MM.1S (cell line): ENCODE measurements around the gene DTX3.

ENCODE experiments used
- DNase-seq: peaks from one replicate; pipeline ENCODE4 v3.0.0-alpha.2; 2015
- H2AFZ ChIP-seq: fragments of 300-600 bp; sonication (generic); 2 replicates; pipeline ENCODE4 v1.6.0; 2016; ENCODE audit warnings: antibody characterized with exemption, low read length
- H3F3A ChIP-seq: fragments of 300-600 bp; sonication (generic); 2 replicates; pipeline ENCODE4 v1.6.1; 2016; ENCODE audit warnings: mild to moderate bottlenecking, antibody characterized with exemption, low read length, moderate library complexity, mixed read lengths; ENCODE audit not compliant: insufficient read depth
- H3K27ac ChIP-seq: fragments of 300-600 bp; sonication (generic); 2 replicates; pipeline ENCODE4 v1.5.1; 2016; ENCODE audit warnings: mild to moderate bottlenecking, low read length
- H3K27me3 ChIP-seq: fragments of 300-600 bp; sonication (generic); replicated peaks from 2 replicates; pipeline ENCODE4 v1.6.0; 2016; ENCODE audit warnings: low read length; ENCODE audit not compliant: insufficient read depth
- H3K36me3 ChIP-seq: fragments of 300-600 bp; sonication (generic); replicated peaks from 2 replicates; pipeline ENCODE4 v1.6.1; 2016; ENCODE audit warnings: mild to moderate bottlenecking, low read length, mixed read lengths; ENCODE audit not compliant: insufficient read depth
- H3K4me1 ChIP-seq: fragments of 300-600 bp; sonication (generic); 2 replicates; pipeline ENCODE4 v1.6.1; 2016; ENCODE audit warnings: low read length, mixed read lengths
- H3K4me2 ChIP-seq: fragments of 300-600 bp; sonication (generic); 2 replicates; pipeline ENCODE4 v1.6.0; 2016; ENCODE audit warnings: low read depth, low read length
- H3K4me3 ChIP-seq: fragments of 300-600 bp; sonication (generic); 2 replicates; pipeline ENCODE4 v1.5.1; 2016; ENCODE audit warnings: low read length, mixed read lengths
- H3K79me2 ChIP-seq: fragments of 300-600 bp; sonication (generic); 2 replicates; pipeline ENCODE4 v1.6.1; 2016; ENCODE audit warnings: mixed run types, low read length, mixed read lengths
- H3K9ac ChIP-seq: fragments of 300-600 bp; sonication (generic); 2 replicates; pipeline ENCODE4 v1.6.1; 2016; ENCODE audit warnings: low read length, mixed read lengths
- H3K9me2 ChIP-seq: fragments of 300-600 bp; sonication (generic); replicated peaks from 2 replicates; pipeline ENCODE4 v1.6.1; 2016; ENCODE audit warnings: mild to moderate bottlenecking, low read length, mixed read lengths; ENCODE audit not compliant: insufficient read depth
- H3K9me3 ChIP-seq: fragments of 300-600 bp; sonication (generic); replicated peaks from 2 replicates; pipeline ENCODE4 v1.6.1; 2016; ENCODE audit warnings: mild to moderate bottlenecking, low read length, mixed read lengths; ENCODE audit not compliant: insufficient read depth
- H4K20me1 ChIP-seq: fragments of 300-600 bp; sonication (generic); 2 replicates; pipeline ENCODE4 v1.6.1; 2016; ENCODE audit warnings: mild to moderate bottlenecking, low read length, moderate library complexity, mixed read lengths; ENCODE audit not compliant: insufficient read depth
- EZH2 ChIP-seq: fragments of 300-600 bp; sonication (generic); optimal IDR thresholded peaks from 2 replicates; pipeline ENCODE3; 2017; ENCODE audit warnings: low read depth, mild to moderate bottlenecking, antibody characterized with exemption, low read length, mixed read lengths
- EZH2phosphoT487 ChIP-seq: fragments of 300-600 bp; sonication (generic); IDR thresholded peaks from 2 replicates; pipeline ENCODE4 v1.6.1; 2018; ENCODE audit warnings: antibody characterized with exemption, low read length
- TF ChIP-seq, protein P1 (sequence below): fragments of 300-600 bp; sonication (generic); IDR thresholded peaks from 2 replicates; pipeline ENCODE4 v1.5.1; 2016; ENCODE audit warnings: antibody characterized with exemption, low read length, mixed read lengths

Gene DTX3

GRCh38 chr12:57571926-57572762, 32.5 kb upstream of the DTX3 start:
- TF ChIP-seq EZH2 (no peak), EZH2phosphoT487 (no peak)
- TF ChIP-seq, protein P1, sequence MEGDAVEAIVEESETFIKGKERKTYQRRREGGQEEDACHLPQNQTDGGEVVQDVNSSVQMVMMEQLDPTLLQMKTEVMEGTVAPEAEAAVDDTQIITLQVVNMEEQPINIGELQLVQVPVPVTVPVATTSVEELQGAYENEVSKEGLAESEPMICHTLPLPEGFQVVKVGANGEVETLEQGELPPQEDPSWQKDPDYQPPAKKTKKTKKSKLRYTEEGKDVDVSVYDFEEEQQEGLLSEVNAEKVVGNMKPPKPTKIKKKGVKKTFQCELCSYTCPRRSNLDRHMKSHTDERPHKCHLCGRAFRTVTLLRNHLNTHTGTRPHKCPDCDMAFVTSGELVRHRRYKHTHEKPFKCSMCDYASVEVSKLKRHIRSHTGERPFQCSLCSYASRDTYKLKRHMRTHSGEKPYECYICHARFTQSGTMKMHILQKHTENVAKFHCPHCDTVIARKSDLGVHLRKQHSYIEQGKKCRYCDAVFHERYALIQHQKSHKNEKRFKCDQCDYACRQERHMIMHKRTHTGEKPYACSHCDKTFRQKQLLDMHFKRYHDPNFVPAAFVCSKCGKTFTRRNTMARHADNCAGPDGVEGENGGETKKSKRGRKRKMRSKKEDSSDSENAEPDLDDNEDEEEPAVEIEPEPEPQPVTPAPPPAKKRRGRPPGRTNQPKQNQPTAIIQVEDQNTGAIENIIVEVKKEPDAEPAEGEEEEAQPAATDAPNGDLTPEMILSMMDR = no peak
- H3K9me3 ChIP-seq = no peaks in the 10 kb centered on the region
- H3K79me2 ChIP-seq = no peaks in the 10 kb centered on the region
- H3K4me1 ChIP-seq = no peaks in the 10 kb centered on the region
- H3F3A ChIP-seq = no peaks in the 10 kb centered on the region
- H2AFZ ChIP-seq = no peak overlapping the region
- no peak for DNase-seq
- H4K20me1 ChIP-seq = no peaks in the 10 kb centered on the region
- no peak overlapping the region for H3K9ac ChIP-seq
- no peaks in the 10 kb centered on the region for H3K9me2 ChIP-seq
- no peak overlapping the region for H3K4me3 ChIP-seq
- no peak overlapping the region for H3K4me2 ChIP-seq
- H3K27me3 ChIP-seq = no peaks in the 10 kb centered on the region
- H3K27ac ChIP-seq = no peak overlapping the region
- no peaks in the 10 kb centered on the region for H3K36me3 ChIP-seq

- Histone ChIP-seq H3K4me3 (no peak overlapping the region), H3K79me2 (no peaks in the 10 kb centered on the region), H2AFZ (no peak overlapping the region), H4K20me1 (no peaks in the 10 kb centered on the region), H3K4me2 (no peak overlapping the region), H3K9me3 (no peaks in the 10 kb centered on the region), H3K27ac (no peak overlapping the region), H3F3A (no peaks in the 10 kb centered on the region), H3K9me2 (no peaks in the 10 kb centered on the region), H3K36me3 (no peaks in the 10 kb centered on the region), H3K9ac (no peak overlapping the region), H3K4me1 (no peaks in the 10 kb centered on the region), H3K27me3 (no peaks in the 10 kb centered on the region)
- TF ChIP-seq, protein P1 = no peak
- no peak for TF ChIP-seq EZH2phosphoT487
- TF ChIP-seq EZH2 = no peak
- DNase-seq = no peak
These were observed 29.8 kb upstream of the DTX3 start for GRCh38 chr12:57574795-57575194.

- Histone ChIP-seq H3K4me2 (no peak overlapping the region), H3F3A (no peaks in the 10 kb centered on the region), H4K20me1 (no peaks in the 10 kb centered on the region), H3K27me3 (no peaks in the 10 kb centered on the region), H3K9me3 (no peaks in the 10 kb centered on the region), H3K36me3 (no peaks in the 10 kb centered on the region), H3K9me2 (no peaks in the 10 kb centered on the region), H3K4me1 (no peaks in the 10 kb centered on the region), H3K79me2 (no peaks in the 10 kb centered on the region), H3K27ac (no peak overlapping the region), H2AFZ (0 out of 2 replicates have a peak overlapping the region, but pooled peaks have one; percentile 19), H3K9ac (no peak overlapping the region), H3K4me3 (no peak overlapping the region)
- DNase-seq = no peak
- TF ChIP-seq EZH2phosphoT487 (no peak), EZH2 (no peak)
- TF ChIP-seq, protein P1 = no peak
These were observed 28.6 kb upstream of the DTX3 start for GRCh38 chr12:57575771-57576612.
